ENCODE data around the gene CYP4F22.
"Not testable (repeated sequence)": the region's sequence is repeated elsewhere in the genome, so short reads cannot be mapped to it uniquely, and the experiment has no call there.

Gene CYP4F22

DNA sequence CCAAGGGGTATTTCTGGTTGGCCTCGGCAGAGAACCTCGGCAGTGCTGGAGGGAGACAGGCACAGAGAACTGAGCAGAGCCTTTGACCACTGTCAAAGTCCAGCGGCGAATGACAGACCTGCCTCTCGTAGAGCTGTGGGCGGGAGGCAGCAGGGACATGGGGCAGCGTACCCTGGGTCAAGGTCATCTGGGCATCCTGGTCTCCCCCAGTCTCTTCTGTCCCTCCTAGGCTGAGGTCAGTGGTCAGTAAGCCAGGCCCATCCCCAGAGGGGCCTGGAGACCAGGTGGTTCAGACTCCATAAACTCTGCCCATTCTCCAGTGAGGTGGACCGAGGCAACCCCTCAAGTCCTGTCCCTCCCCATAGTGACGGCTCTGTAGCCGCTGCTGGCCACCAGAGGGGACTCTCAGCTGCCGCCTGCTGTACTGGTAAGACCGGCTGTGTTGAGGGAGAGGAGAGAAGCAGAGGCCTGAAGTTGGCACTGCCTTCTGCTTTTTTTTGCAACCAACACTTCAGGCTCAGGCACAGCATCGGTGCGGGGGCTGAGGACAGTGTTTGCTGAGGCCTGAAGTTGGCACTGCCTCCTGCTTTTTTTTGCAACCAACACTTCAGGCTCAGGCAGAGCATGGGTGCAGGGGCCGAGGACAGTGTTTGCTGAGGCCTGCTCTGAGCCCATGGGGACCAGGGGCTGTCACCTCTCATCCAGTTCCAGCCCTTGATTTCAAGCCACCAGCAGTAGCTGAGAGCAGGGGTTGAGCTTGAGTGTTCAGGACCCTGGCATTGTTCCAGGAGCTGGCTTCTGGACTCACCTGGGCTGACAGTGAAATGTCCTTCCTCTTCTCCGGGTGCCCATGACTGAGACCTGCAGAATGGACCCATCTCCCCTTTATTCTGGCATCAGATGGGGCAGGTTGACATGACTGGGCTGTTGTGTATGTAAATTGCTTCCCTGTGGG lies 28.7 kb upstream of the CYP4F22 start, which contains the start of gene PGLYRP2:
Gene PGLYRP2, minus strand, starts transcription at position 111 of the 955 bp plus-strand sequence. CDS start 130 bp downstream, outside the sequence.
- H3K4me3 ChIP-seq (ENCODE audit: low read depth, low read length, poor library complexity, severe bottlenecking), result no peak within 1 kb of the TSS
- no peaks in the 10 kb centered on the region for H3K4me1 ChIP-seq (ENCODE audit: insufficient read depth, low read length, severe bottlenecking)
- no peak within 1 kb of the TSS for H2AFZ ChIP-seq (ENCODE audit: low read length)
- no peaks in the 10 kb centered on the region for H3K79me2 ChIP-seq (ENCODE audit: insufficient read depth, low read length)
- H3K4me2 ChIP-seq (ENCODE audit: low read length), result no peak within 1 kb of the TSS
- TF ChIP-seq EZH2 (IDR thresholded peaks at IDR 0.05; ENCODE audit: borderline replicate concordance, low read length), result no peak
- TF ChIP-seq, protein P1, sequence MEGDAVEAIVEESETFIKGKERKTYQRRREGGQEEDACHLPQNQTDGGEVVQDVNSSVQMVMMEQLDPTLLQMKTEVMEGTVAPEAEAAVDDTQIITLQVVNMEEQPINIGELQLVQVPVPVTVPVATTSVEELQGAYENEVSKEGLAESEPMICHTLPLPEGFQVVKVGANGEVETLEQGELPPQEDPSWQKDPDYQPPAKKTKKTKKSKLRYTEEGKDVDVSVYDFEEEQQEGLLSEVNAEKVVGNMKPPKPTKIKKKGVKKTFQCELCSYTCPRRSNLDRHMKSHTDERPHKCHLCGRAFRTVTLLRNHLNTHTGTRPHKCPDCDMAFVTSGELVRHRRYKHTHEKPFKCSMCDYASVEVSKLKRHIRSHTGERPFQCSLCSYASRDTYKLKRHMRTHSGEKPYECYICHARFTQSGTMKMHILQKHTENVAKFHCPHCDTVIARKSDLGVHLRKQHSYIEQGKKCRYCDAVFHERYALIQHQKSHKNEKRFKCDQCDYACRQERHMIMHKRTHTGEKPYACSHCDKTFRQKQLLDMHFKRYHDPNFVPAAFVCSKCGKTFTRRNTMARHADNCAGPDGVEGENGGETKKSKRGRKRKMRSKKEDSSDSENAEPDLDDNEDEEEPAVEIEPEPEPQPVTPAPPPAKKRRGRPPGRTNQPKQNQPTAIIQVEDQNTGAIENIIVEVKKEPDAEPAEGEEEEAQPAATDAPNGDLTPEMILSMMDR (IDR thresholded peaks at IDR 0.05; ENCODE audit: low read length), result no peak
- H3K27ac ChIP-seq (ENCODE audit: low read depth, low read length, poor library complexity, severe bottlenecking), result no peak within 1 kb of the TSS
- no peaks in the 10 kb centered on the region for H3K9me2 ChIP-seq (ENCODE audit: low read depth, low read length)
- no peaks in the 10 kb centered on the region for H3F3A ChIP-seq (ENCODE audit: insufficient read depth, low read length)
- H3K27me3 ChIP-seq (ENCODE audit: insufficient read depth, low read length), result no peaks in the 10 kb centered on the region
- H3K9me3 ChIP-seq (ENCODE audit: low read length), result no peaks in the 10 kb centered on the region
- no peak within 1 kb of the TSS for H3K9ac ChIP-seq (ENCODE audit: low read length)
- no peaks in the 10 kb centered on the region for H3K36me3 ChIP-seq (ENCODE audit: insufficient read depth, low read length)
- H4K20me1 ChIP-seq (ENCODE audit: insufficient read depth, low read length), result no peaks in the 10 kb centered on the region

DNA sequence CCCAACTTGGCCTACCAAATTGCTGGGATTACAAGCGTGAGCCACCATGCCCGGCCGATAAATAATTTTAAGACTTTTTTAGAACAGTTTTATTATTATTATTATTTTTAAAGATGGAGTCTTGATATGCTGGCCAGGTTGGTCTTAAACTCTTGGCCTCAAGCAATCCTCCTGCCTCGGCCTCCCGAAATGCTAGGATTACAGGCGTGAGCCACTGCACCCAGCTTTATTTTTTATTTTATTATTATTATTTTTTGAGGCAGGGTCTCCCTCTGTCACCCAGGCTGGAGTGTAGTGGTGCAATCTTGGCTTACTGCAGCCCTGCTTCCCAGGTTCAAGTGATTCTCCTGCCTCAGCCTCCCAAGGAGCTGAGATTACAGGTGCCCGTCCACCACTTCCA lies 27.3 kb upstream of the CYP4F22 start:
- not testable (repeated sequence) for H3K9me2 ChIP-seq (ENCODE audit: low read depth, low read length); H3K4me2 ChIP-seq (ENCODE audit: low read length); H3K4me3 ChIP-seq (ENCODE audit: low read depth, low read length, poor library complexity, severe bottlenecking); H2AFZ ChIP-seq (ENCODE audit: low read length); H3K36me3 ChIP-seq (ENCODE audit: insufficient read depth, low read length); H3K9ac ChIP-seq (ENCODE audit: low read length); H3K9me3 ChIP-seq (ENCODE audit: low read length); H3K27ac ChIP-seq (ENCODE audit: low read depth, low read length, poor library complexity, severe bottlenecking); H3K4me1 ChIP-seq (ENCODE audit: insufficient read depth, low read length, severe bottlenecking); H3K79me2 ChIP-seq (ENCODE audit: insufficient read depth, low read length); H3F3A ChIP-seq (ENCODE audit: insufficient read depth, low read length); H3K27me3 ChIP-seq (ENCODE audit: insufficient read depth, low read length); H4K20me1 ChIP-seq (ENCODE audit: insufficient read depth, low read length)

DNA sequence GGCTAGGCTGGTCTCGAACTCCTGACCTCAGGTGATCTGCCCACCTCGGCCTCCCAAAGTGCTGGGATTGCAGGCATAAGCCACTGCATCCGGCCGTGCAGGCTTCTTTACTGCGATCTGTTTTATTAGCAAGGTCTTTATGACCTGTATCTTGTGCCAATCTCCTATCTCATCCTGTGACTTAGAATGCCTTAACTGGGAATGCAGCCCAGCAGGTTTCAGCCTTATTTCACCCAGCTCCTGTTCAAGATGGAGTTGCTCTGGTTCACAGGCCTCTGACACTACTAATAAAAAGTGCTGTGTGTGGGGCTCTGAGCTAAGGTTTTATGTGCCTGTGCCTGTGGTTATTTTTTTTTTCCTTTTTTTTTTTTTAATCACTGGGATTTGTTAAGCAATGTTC lies 22.6 kb upstream of the CYP4F22 start:
- H3K9me3 ChIP-seq (ENCODE audit: low read length); H3F3A ChIP-seq (ENCODE audit: insufficient read depth, low read length); H3K36me3 ChIP-seq (ENCODE audit: insufficient read depth, low read length); H3K27ac ChIP-seq (ENCODE audit: low read depth, low read length, poor library complexity, severe bottlenecking); H3K4me1 ChIP-seq (ENCODE audit: insufficient read depth, low read length, severe bottlenecking); H3K4me3 ChIP-seq (ENCODE audit: low read depth, low read length, poor library complexity, severe bottlenecking); H3K4me2 ChIP-seq (ENCODE audit: low read length); H3K27me3 ChIP-seq (ENCODE audit: insufficient read depth, low read length); H4K20me1 ChIP-seq (ENCODE audit: insufficient read depth, low read length); H2AFZ ChIP-seq (ENCODE audit: low read length); H3K79me2 ChIP-seq (ENCODE audit: insufficient read depth, low read length); H3K9me2 ChIP-seq (ENCODE audit: low read depth, low read length); H3K9ac ChIP-seq (ENCODE audit: low read length): not testable (repeated sequence)

DNA sequence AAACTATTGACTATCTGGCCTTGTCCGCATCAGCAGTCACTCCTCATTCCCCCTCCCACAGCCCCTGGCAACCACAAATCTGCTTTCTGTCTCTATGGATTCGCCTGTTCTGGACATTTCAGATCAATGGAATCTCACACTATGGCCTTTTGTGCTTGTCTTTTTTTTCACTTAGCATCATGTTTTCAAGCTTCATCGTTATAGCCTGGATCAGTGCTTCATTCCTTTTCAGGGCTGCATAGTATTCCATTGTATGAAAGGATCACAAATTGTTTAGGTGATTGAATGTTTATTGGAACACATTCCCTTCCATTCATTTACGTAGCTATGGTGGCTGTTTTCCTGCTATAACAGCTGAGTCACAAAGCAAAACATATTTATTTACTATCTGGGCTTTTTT lies 21.3 kb upstream of the CYP4F22 start:
- Histone ChIP-seq H3K27ac (ENCODE audit: low read depth, low read length, poor library complexity, severe bottlenecking) (no peak overlapping the region), H3F3A (ENCODE audit: insufficient read depth, low read length) (no peaks in the 10 kb centered on the region), H3K27me3 (ENCODE audit: insufficient read depth, low read length) (no peaks in the 10 kb centered on the region), H4K20me1 (ENCODE audit: insufficient read depth, low read length) (no peaks in the 10 kb centered on the region), H3K9ac (ENCODE audit: low read length) (no peak overlapping the region), H3K4me2 (ENCODE audit: low read length) (no peak overlapping the region), H3K36me3 (ENCODE audit: insufficient read depth, low read length) (no peaks in the 10 kb centered on the region), H3K4me1 (ENCODE audit: insufficient read depth, low read length, severe bottlenecking) (no peaks in the 10 kb centered on the region), H3K9me3 (ENCODE audit: low read length) (no peaks in the 10 kb centered on the region), H2AFZ (ENCODE audit: low read length) (no peak overlapping the region), H3K4me3 (ENCODE audit: low read depth, low read length, poor library complexity, severe bottlenecking) (no peak overlapping the region), H3K9me2 (ENCODE audit: low read depth, low read length) (no peaks in the 10 kb centered on the region), H3K79me2 (ENCODE audit: insufficient read depth, low read length) (no peaks in the 10 kb centered on the region)
- TF ChIP-seq, protein P1 (IDR thresholded peaks at IDR 0.05; ENCODE audit: low read length), result no peak
- no peak for TF ChIP-seq EZH2 (IDR thresholded peaks at IDR 0.05; ENCODE audit: borderline replicate concordance, low read length)
